Activated CD4-positive, alpha-beta memory T cell treated with anti-CD3 and anti-CD28 coated beads for 36 hours (primary cell): ENCODE data around the gene DLGAP4. TPM values are rescaled to one million over a fixed set of nuclear protein-coding genes. Genes with fewer than 3 reads are reported as not detected.

Experiments
- total RNA-seq, 2 experiments: library from RNA; stranded (reverse); gene quantifications; one replicate each; pipeline ENCODE4 v1.2.3, GENCODE V29; 2021

DLGAP4 gene
- total RNA-seq, 2 experiments from 2014 or later: 18.5 to 18.8 TPM

Other genes with a start within 250 kb of the DLGAP4 start
- gene EPB41L1, start 151.6 kb upstream of the DLGAP4 start, total RNA-seq: under 1 TPM; 0.36 to 0.88 TPM
- 10 to 100 TPM; 17.3 to 17.8 TPM for gene AAR2, start 69.9 kb upstream of the DLGAP4 start, total RNA-seq
- gene MYL9, start 235.2 kb downstream of the DLGAP4 start, total RNA-seq: under 1 TPM; 0.12 to 0.29 TPM